Thyroid gland (tissue), 4 donors: Measurements from ENCODE around the gene PCBP4. TPM values are rescaled to one million over a fixed set of nuclear protein-coding genes. Genes with fewer than 3 reads are reported as not detected.

Experiments used
- DNase-seq, 2 donors: peaks; one replicate each; pipeline ENCODE4 v3.0.0-alpha.2; 2019
- H3K27ac ChIP-seq, 3 donors: fragments of 200-600 bp; sonication (generic); 1 replicate in 2 of 3; 2 replicates in 1 of 3; pipeline ENCODE4 v1.5.1; 2016 to 2019; ENCODE audit warnings: mild to moderate bottlenecking in 1 of 3, moderate library complexity in 1 of 3
- H3K27me3 ChIP-seq: fragments of 200-600 bp; sonication (generic); one replicate; pipeline ENCODE4 v1.5.1; 2019
- H3K36me3 ChIP-seq, 2 donors: fragments of 200-600 bp; sonication (generic); one replicate each; pipeline ENCODE4 v1.5.1; 2016 to 2019
- H3K4me1 ChIP-seq, 2 donors: fragments of 200-600 bp; sonication (generic); one replicate each; pipeline ENCODE4 v1.5.1; 2017 to 2019
- H3K4me3 ChIP-seq, 3 donors: fragments of 200-600 bp; sonication (generic); replicated peaks in 1 of 3; 1 replicate in 2 of 3; 2 replicates in 1 of 3; pipeline ENCODE4 v1.5.1; 2016; ENCODE audit warnings: mild to moderate bottlenecking in 1 of 3
- H3K9me3 ChIP-seq: fragments of 200-600 bp; sonication (generic); one replicate; pipeline ENCODE4 v1.5.1; 2017
- CTCF ChIP-seq, 6 experiments: fragments of 200-600 bp in 3 of 6; fragments of 450-650 bp in 3 of 6; sonication (generic) in 3 of 6; IDR thresholded peaks; one replicate each; pipeline ENCODE4 v1.5.1; 2016 to 2019; ENCODE audit warnings: antibody characterized with exemption in 6 of 6, mild to moderate bottlenecking in 2 of 6, inconsistent platforms in 1 of 6, moderate library complexity in 1 of 6
- POLR2A ChIP-seq, 2 donors: fragments of 450-650 bp; IDR thresholded peaks; one replicate each; pipeline ENCODE4 v1.6.1; 2017; ENCODE audit warnings: antibody characterized with exemption in 2 of 2, mild to moderate bottlenecking in 2 of 2, moderate library complexity in 1 of 2
- WGBS, 2 donors: methylation state at CpG; one replicate each; pipeline ENCODE4 v1.1.5; 2017; 5-methylcytosine and 5-hydroxymethylcytosine counted together
- intact Hi-C: fragments of 100-400 bp; cut with DNase I; formaldehyde crosslinking; loops from one replicate; pipeline ENCODE4 v1.15.1; 2023
- total RNA-seq, 4 donors: library from RNA; depleted of rRNA; stranded (reverse); fragments of >200 nt; gene quantifications; one replicate each; pipeline ENCODE4 v1.2.3, GENCODE V29; 2016

PCBP4 gene
- total RNA-seq, 4 donors from 2014 or later: 22.2 to 66.2 (median 41.1) TPM

DNA sequence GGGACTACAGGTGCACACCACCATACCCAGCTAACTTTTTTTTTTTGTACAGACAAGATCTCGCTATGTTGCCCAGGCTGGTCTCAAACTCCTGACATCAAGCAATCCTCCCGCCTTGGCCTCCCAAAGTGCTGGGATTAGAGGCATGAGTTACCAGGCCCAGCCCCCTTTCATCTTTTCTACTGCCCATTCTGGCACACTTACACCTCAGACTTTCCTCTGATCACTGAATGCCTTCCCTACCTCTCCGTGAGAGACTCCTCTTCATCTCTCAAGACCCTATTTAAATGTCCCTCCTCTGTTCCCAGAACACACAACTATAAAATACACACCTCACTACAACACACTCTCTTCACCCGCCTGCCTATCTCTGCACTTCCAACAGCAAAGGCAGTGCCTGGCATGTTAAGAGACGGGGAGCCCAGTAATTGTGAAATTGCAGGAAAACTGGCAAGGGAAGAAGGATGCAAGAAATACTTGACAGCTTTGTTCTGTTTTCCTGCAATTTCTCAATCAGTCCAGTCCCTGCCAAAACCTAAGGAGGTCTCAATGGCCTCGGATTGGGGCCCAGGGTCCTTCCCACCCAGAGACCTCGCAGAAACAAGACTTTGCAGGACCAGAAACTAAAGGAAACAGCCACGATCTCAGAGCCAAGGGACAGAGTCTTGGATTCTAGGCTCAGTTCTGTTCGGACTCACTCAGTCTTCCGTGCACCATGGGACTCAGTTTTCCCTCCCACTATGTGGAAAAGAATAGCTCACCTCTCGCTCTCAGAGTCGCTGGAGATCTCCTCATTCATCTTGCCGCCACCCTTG lies 26.4 kb downstream of the PCBP4 start:
- intact Hi-C loops: loop anchor here (5.0 kb wide), 2 partner anchors 36 to 116 kb away; partner anchors contain the start of genes ABHD14A and DUSP7

GRCh38 chr3:51938780-51939425 lies 28.4 kb downstream of the PCBP4 start:
- TF ChIP-seq CTCF (IDR thresholded peaks at IDR 0.05) (no peak), POLR2A (IDR thresholded peaks at IDR 0.05) (no peak)
- no peak overlapping the region for H3K27ac ChIP-seq
- intact Hi-C loops: no loop called here
- peaks cover 23 to 24% of the 10 kb centered on the region in 2 donors for H3K4me1 ChIP-seq
- peaks cover 34 to 35% of the 10 kb centered on the region in 2 donors for H3K36me3 ChIP-seq
- 90% methylated on average over 9 of the region's 9 CpGs for WGBS, 2 donors
- no peak for DNase-seq
- H3K27me3 ChIP-seq: no peaks in the 10 kb centered on the region
- H3K9me3 ChIP-seq: no peaks in the 10 kb centered on the region
- H3K4me3 ChIP-seq: no peak overlapping the region

More for the DNA sequence above, 26.4 kb downstream of the PCBP4 start:
- Histone ChIP-seq H3K9me3 (no peaks in the 10 kb centered on the region), H3K4me1 (peaks cover 23 to 24% of the 10 kb centered on the region in 2 donors), H3K27me3 (no peaks in the 10 kb centered on the region), H3K36me3 (peaks cover 16 to 18% of the 10 kb centered on the region in 2 donors), H3K27ac (no peak overlapping the region), H3K4me3 (peak overlapping the region; percentile 32 to 51 (median 39))
- no peak for DNase-seq
- TF ChIP-seq CTCF (IDR thresholded peaks at IDR 0.05) (no peak), POLR2A (IDR thresholded peaks at IDR 0.05) (no peak)
- 39 to 43% methylated on average over 13 of the region's 13 CpGs for WGBS, 2 donors

DNA sequence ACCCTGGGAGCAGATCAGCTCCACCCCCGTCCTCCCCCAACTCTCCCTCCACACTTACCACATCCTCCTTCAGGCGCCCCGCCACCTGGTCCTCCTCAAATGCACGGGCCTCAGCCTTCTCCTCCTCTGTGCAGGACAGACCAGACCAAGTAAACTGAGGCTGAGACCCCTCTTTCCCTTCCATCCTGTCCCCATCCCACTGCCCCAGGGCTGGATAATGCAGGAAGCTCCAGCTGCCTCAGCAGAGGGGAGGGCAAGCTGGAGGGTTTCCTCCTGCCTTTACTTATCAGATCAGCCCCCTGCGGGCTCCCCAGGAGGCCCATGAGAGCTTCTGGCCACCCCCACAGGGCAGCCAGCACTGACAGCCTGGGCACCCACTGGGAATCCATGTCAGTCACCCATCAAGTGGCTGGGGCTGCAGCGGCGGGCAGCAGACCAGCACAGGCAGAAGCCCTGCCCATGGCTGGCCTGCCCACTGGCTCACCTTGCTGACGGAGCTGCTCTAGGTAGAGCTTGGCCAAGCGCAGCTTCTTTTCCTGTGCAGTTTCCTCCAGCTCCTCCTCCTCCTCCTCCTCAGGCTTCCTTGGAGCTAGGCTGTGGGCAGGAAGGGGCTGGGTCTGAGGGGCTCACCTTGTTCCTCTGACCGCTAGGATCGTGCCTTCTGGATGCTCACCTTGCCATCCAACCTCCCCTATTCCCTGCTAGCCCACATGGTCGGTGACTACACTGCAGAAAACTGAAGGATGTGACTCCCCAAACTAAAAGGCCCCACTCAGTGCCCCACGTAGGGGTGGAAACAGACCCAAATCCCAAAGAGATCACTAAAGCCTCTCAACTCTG lies 29.4 kb downstream of the PCBP4 start:
- intact Hi-C loops: no loop called here
- Histone ChIP-seq H3K4me3 (no peak overlapping the region), H3K27me3 (no peaks in the 10 kb centered on the region), H3K4me1 (peaks cover 16 to 17% of the 10 kb centered on the region in 2 donors), H3K36me3 (peaks cover 39 to 41% of the 10 kb centered on the region in 2 donors), H3K27ac (no peak overlapping the region), H3K9me3 (no peaks in the 10 kb centered on the region)
- no peak for TF ChIP-seq CTCF (IDR thresholded peaks at IDR 0.05)
- TF ChIP-seq POLR2A (IDR thresholded peaks at IDR 0.05): no peak
- WGBS, 2 donors: 93 to 94% methylated on average over 10 to 13 of the region's 13 CpGs
- no peak for DNase-seq

DNA sequence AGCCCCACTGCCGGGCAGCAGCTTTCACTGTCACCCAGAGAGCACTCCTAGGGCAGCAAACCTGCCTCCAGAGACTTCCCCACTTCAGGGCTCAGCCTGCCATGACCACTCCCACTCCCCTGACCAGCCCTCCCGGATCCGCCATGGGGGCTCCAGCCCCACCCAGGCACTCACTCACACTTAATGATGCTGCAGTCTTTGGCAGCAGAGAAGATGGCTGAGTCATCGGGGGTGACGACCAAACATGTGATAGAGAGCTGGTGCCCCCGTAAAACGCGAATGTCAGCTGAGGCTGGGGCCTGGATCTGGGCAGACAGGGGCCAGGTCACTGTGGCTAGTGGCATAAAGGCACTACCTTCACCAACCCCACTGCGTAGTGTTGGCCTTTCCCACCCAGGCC lies 30.2 kb downstream of the PCBP4 start:
- H3K27ac ChIP-seq: no peak overlapping the region
- WGBS, 2 donors: 75 to 77% methylated on average over 9 of the region's 9 CpGs
- H3K4me1 ChIP-seq: peaks cover 9 to 11% of the 10 kb centered on the region in 2 donors
- H3K36me3 ChIP-seq: peaks cover 41 to 44% of the 10 kb centered on the region in 2 donors
- H3K4me3 ChIP-seq: no peak overlapping the region
- no peak for DNase-seq
- H3K9me3 ChIP-seq: no peaks in the 10 kb centered on the region
- intact Hi-C loops: no loop called here
- H3K27me3 ChIP-seq: no peaks in the 10 kb centered on the region
- TF ChIP-seq CTCF (IDR thresholded peaks at IDR 0.05) (no peak), POLR2A (IDR thresholded peaks at IDR 0.05) (no peak)
